Activated naive CD4-positive, alpha-beta T cell treated with anti-CD3 and anti-CD28 coated beads, Interleukin-2, amount 50 U/mL, for 24 hours (primary cell): Measurements from ENCODE around the gene TIMM50.

Experiments
- H3K27ac Mint-ChIP-seq: one replicate; pipeline ENCODE4 v1.8.0; 2021; ENCODE audit warnings: mild to moderate bottlenecking, mixed read lengths
- H3K27me3 Mint-ChIP-seq: one replicate; pipeline ENCODE4 v1.8.0; 2021; ENCODE audit warnings: mixed read lengths
- H3K36me3 Mint-ChIP-seq: one replicate; pipeline ENCODE4 v1.8.0; 2021; ENCODE audit warnings: mixed read lengths
- H3K4me1 Mint-ChIP-seq: one replicate; pipeline ENCODE4 v1.8.0; 2021; ENCODE audit warnings: mixed read lengths
- H3K4me3 Mint-ChIP-seq: one replicate; pipeline ENCODE4 v1.8.0; 2021; ENCODE audit warnings: mild to moderate bottlenecking, mixed read lengths
- H3K9me3 Mint-ChIP-seq: one replicate; pipeline ENCODE4 v1.8.0; 2021; ENCODE audit warnings: mixed read lengths

Gene TIMM50

GRCh38 chr19:39481676-39482075, 1.0 kb downstream of the TIMM50 start:
- peak overlapping the region; percentile 94 for H3K27ac Mint-ChIP-seq
- no peaks in the 10 kb centered on the region for H3K27me3 Mint-ChIP-seq
- H3K4me1 Mint-ChIP-seq, result peaks cover 31% of the 10 kb centered on the region
- peak overlapping the region; percentile 93 for H3K4me3 Mint-ChIP-seq
- H3K9me3 Mint-ChIP-seq, result no peaks in the 10 kb centered on the region
- H3K36me3 Mint-ChIP-seq, result peaks cover 7% of the 10 kb centered on the region

GRCh38 chr19:39483141-39483540, 2.5 kb downstream of the TIMM50 start:
- Mint-ChIP-seq H3K27ac (no peak overlapping the region), H3K27me3 (no peaks in the 10 kb centered on the region), H3K4me3 (peak overlapping the region; percentile 59), H3K36me3 (peaks cover 9% of the 10 kb centered on the region), H3K9me3 (no peaks in the 10 kb centered on the region), H3K4me1 (peaks cover 34% of the 10 kb centered on the region)

DNA sequence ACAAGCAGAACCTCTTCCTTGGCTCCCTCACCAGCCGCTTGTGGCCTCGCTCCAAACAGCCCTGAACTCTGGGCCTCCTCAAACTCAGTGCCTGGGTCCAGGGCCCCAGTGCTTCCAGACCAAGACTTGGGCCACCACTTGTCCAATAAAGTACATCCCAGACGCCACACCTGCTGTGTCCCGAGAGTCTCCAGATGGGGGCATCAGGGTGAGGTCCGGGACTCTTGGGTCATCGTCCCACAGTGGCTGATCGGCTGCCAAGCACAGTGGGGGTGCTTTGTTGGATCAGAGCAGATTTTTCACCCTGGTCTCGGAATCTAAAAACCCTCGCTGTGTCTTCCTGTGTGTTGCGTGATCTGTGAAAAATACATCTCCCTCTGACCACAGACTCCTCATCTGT, 9.1 kb downstream of the TIMM50 start:
- H3K4me1 Mint-ChIP-seq, result peaks cover 7% of the 10 kb centered on the region
- no peaks in the 10 kb centered on the region for H3K9me3 Mint-ChIP-seq
- H3K27ac Mint-ChIP-seq, result no peak overlapping the region
- no peak overlapping the region for H3K4me3 Mint-ChIP-seq
- H3K27me3 Mint-ChIP-seq, result no peaks in the 10 kb centered on the region
- peaks cover 11% of the 10 kb centered on the region for H3K36me3 Mint-ChIP-seq

GRCh38 chr19:39492225-39492624, 11.6 kb downstream of the TIMM50 start:
- H3K4me1 Mint-ChIP-seq, result no peaks in the 10 kb centered on the region
- no peak overlapping the region for H3K4me3 Mint-ChIP-seq
- H3K27ac Mint-ChIP-seq, result no peak overlapping the region
- no peaks in the 10 kb centered on the region for H3K27me3 Mint-ChIP-seq
- no peaks in the 10 kb centered on the region for H3K9me3 Mint-ChIP-seq
- peaks cover 7% of the 10 kb centered on the region for H3K36me3 Mint-ChIP-seq

DNA sequence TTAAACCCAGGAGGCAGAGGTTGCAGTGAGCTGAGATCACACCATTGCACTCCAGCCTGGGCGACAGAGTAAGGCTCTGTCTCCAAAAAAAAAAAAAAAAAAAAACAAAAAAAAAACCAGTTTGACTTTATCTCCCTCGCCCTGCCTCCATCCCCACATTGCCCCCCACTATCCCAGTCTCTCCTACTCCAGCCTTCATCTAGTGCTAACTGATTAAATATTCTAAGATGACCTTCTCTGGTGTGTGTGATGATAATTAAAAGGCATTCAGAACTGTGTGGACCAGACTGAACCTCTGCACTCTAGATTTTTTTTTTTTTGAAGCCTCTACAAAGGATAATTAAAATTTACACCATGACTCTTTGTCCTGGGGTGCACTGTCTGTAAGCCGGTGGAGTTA, 12.2 kb downstream of the TIMM50 start:
- no peak overlapping the region for H3K4me3 Mint-ChIP-seq
- H3K36me3 Mint-ChIP-seq, result peaks cover 7% of the 10 kb centered on the region
- H3K4me1 Mint-ChIP-seq, result no peaks in the 10 kb centered on the region
- H3K27ac Mint-ChIP-seq, result peak overlapping the region; percentile 25
- H3K9me3 Mint-ChIP-seq, result no peaks in the 10 kb centered on the region
- no peaks in the 10 kb centered on the region for H3K27me3 Mint-ChIP-seq

GRCh38 chr19:39494661-39495060, 14.0 kb downstream of the TIMM50 start:
- Mint-ChIP-seq H3K4me1 (peaks cover 13% of the 10 kb centered on the region), H3K36me3 (peaks cover 2% of the 10 kb centered on the region), H3K9me3 (no peaks in the 10 kb centered on the region), H3K27ac (no peak overlapping the region), H3K27me3 (peaks cover 10% of the 10 kb centered on the region), H3K4me3 (no peak overlapping the region)

GRCh38 chr19:39496063-39496462, 15.4 kb downstream of the TIMM50 start:
- peaks cover 16% of the 10 kb centered on the region for H3K4me1 Mint-ChIP-seq
- peaks cover 2% of the 10 kb centered on the region for H3K36me3 Mint-ChIP-seq
- H3K27ac Mint-ChIP-seq, result no peak overlapping the region
- no peak overlapping the region for H3K4me3 Mint-ChIP-seq
- peaks cover 20% of the 10 kb centered on the region for H3K27me3 Mint-ChIP-seq
- no peaks in the 10 kb centered on the region for H3K9me3 Mint-ChIP-seq

DNA sequence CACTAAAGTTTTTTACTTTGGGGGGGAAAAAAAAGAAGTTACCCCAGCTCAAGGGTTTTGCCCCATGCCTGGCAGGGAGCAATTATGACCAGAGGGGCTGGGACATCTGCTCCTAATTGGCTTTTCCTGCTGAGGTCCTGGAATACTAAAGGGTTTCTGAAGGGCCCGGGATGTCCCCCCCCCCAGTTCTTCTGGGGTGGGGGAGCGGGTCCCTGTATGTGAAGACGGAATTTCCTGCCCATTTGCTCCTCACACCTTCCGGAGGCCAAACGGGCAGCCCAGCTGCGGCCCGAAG, 17.0 kb downstream of the TIMM50 start:
- H3K9me3 Mint-ChIP-seq, result no peaks in the 10 kb centered on the region
- H3K36me3 Mint-ChIP-seq, result peaks cover 2% of the 10 kb centered on the region
- no peak overlapping the region for H3K4me3 Mint-ChIP-seq
- H3K4me1 Mint-ChIP-seq, result peaks cover 16% of the 10 kb centered on the region
- H3K27ac Mint-ChIP-seq, result no peak overlapping the region
- peaks cover 22% of the 10 kb centered on the region for H3K27me3 Mint-ChIP-seq

- peaks cover 22% of the 10 kb centered on the region for H3K27me3 Mint-ChIP-seq
- no peak overlapping the region for H3K27ac Mint-ChIP-seq
- H3K4me1 Mint-ChIP-seq, result peaks cover 18% of the 10 kb centered on the region
- H3K9me3 Mint-ChIP-seq, result no peaks in the 10 kb centered on the region
- H3K36me3 Mint-ChIP-seq, result no peaks in the 10 kb centered on the region
- H3K4me3 Mint-ChIP-seq, result peak overlapping the region; percentile 56
These were observed 17.6 kb downstream of the TIMM50 start for GRCh38 chr19:39497996-39498797.

GRCh38 chr19:39498798-39499642, 18.4 kb downstream of the TIMM50 start, which contains the start of gene DLL3:
Gene DLL3 (plus strand): TSS chr19:39498947. CDS start chr19:39498975, 28 bp downstream.
- Mint-ChIP-seq H3K27ac (no peak within 1 kb of the TSS), H3K4me1 (peaks cover 26% of the 10 kb centered on the region), H3K36me3 (no peaks in the 10 kb centered on the region), H3K9me3 (no peaks in the 10 kb centered on the region), H3K27me3 (peaks cover 26% of the 10 kb centered on the region), H3K4me3 (peak within 1 kb of the TSS; percentile 80)

- peaks cover 35% of the 10 kb centered on the region for H3K27me3 Mint-ChIP-seq
- H3K27ac Mint-ChIP-seq, result no peak overlapping the region
- H3K4me3 Mint-ChIP-seq, result peak overlapping the region; percentile 80
- peaks cover 27% of the 10 kb centered on the region for H3K4me1 Mint-ChIP-seq
- H3K9me3 Mint-ChIP-seq, result no peaks in the 10 kb centered on the region
- H3K36me3 Mint-ChIP-seq, result no peaks in the 10 kb centered on the region
These were observed 19.3 kb downstream of the TIMM50 start for GRCh38 chr19:39499932-39500331.

DNA sequence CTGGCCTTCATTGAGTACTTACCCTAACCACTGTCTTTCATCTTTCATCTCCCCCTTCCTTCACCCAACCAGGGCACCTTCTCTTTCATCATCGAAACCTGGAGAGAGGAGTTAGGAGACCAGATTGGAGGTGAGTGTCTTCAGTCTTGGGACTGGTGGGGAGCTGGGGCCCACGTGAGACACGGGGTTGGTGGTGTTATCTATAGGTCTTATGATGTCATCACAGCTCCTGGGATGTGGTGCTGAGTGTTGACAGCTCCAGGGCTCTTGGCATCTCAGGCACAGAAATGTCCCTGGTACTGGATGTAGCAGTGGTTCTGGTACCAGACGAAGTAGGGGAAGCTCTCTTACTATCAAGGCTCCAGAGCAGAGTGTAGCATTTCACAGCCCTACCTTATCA, 19.9 kb downstream of the TIMM50 start:
- H3K36me3 Mint-ChIP-seq, result no peaks in the 10 kb centered on the region
- peaks cover 36% of the 10 kb centered on the region for H3K27me3 Mint-ChIP-seq
- no peaks in the 10 kb centered on the region for H3K9me3 Mint-ChIP-seq
- no peak overlapping the region for H3K27ac Mint-ChIP-seq
- H3K4me1 Mint-ChIP-seq, result peaks cover 27% of the 10 kb centered on the region
- no peak overlapping the region for H3K4me3 Mint-ChIP-seq

GRCh38 chr19:39501340-39501739, 20.7 kb downstream of the TIMM50 start:
- Mint-ChIP-seq H3K36me3 (no peaks in the 10 kb centered on the region), H3K27ac (no peak overlapping the region), H3K9me3 (no peaks in the 10 kb centered on the region), H3K27me3 (peaks cover 41% of the 10 kb centered on the region), H3K4me1 (peaks cover 29% of the 10 kb centered on the region), H3K4me3 (no peak overlapping the region)

- Mint-ChIP-seq H3K4me3 (peak overlapping the region; percentile 36), H3K27ac (no peak overlapping the region), H3K4me1 (peaks cover 38% of the 10 kb centered on the region), H3K27me3 (peaks cover 48% of the 10 kb centered on the region), H3K9me3 (no peaks in the 10 kb centered on the region), H3K36me3 (no peaks in the 10 kb centered on the region)
These were observed 22.2 kb downstream of the TIMM50 start for GRCh38 chr19:39502640-39503417.

GRCh38 chr19:39506598-39506943, 25.9 kb downstream of the TIMM50 start:
- Mint-ChIP-seq H3K36me3 (peaks cover 2% of the 10 kb centered on the region), H3K9me3 (no peaks in the 10 kb centered on the region), H3K27ac (no peak overlapping the region), H3K4me3 (peak overlapping the region; percentile 24), H3K27me3 (peaks cover 36% of the 10 kb centered on the region), H3K4me1 (peaks cover 27% of the 10 kb centered on the region)
